ENCODE data around the gene MAML2. TPM values are rescaled to one million over a fixed set of nuclear protein-coding genes. Genes with fewer than 3 reads are reported as not detected.

MAML2 gene
- total and polyA plus RNA-seq, 7 donors = 2.8 to 20.7 (median 11.8) TPM

DNA sequence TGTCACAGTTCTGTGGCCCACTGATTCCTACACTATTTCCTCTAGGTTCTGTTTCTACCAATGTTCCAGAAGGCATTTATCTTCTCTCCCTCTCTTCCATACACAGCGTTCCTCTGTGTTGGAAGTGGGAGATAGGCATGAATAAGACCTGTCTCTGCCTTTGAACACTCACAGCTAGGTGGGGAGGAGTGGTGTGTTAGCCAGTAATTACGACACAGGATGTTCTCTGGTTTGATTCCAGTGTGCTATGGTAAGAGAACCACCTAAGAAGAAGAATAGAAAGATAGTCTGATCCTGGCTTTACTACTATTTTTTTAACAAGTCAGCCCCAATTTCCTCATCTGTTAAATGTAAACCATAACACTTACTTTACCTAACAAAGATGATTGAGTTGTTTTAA, 218.8 kb downstream of the MAML2 start:
- no peaks in the 10 kb centered on the region for H3K27me3 ChIP-seq
- peaks cover 0 to 10% (median 3%) of the 10 kb centered on the region in 4 donors for H3K4me1 ChIP-seq
- H3K9me3 ChIP-seq = no peaks in the 10 kb centered on the region
- no peak overlapping the region for H3K4me3 ChIP-seq
- 91 to 92% methylated on average over 2 of the region's 2 CpGs for WGBS, 2 donors
- no peaks in the 10 kb centered on the region for H3K36me3 ChIP-seq
- intact Hi-C loops (cut with DNase I) = no loop called here
- no peak overlapping the region for H3K27ac ChIP-seq
- no peak for DNase-seq
- no peak for TF ChIP-seq POLR2AphosphoS5 (IDR thresholded peaks at IDR 0.05)
- TF ChIP-seq, protein P1, sequence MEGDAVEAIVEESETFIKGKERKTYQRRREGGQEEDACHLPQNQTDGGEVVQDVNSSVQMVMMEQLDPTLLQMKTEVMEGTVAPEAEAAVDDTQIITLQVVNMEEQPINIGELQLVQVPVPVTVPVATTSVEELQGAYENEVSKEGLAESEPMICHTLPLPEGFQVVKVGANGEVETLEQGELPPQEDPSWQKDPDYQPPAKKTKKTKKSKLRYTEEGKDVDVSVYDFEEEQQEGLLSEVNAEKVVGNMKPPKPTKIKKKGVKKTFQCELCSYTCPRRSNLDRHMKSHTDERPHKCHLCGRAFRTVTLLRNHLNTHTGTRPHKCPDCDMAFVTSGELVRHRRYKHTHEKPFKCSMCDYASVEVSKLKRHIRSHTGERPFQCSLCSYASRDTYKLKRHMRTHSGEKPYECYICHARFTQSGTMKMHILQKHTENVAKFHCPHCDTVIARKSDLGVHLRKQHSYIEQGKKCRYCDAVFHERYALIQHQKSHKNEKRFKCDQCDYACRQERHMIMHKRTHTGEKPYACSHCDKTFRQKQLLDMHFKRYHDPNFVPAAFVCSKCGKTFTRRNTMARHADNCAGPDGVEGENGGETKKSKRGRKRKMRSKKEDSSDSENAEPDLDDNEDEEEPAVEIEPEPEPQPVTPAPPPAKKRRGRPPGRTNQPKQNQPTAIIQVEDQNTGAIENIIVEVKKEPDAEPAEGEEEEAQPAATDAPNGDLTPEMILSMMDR (IDR thresholded peaks at IDR 0.05) = no peak
- TF ChIP-seq EP300 (IDR thresholded peaks at IDR 0.05) = no peak
- TF ChIP-seq POLR2A (IDR thresholded peaks at IDR 0.05) = no peak

DNA sequence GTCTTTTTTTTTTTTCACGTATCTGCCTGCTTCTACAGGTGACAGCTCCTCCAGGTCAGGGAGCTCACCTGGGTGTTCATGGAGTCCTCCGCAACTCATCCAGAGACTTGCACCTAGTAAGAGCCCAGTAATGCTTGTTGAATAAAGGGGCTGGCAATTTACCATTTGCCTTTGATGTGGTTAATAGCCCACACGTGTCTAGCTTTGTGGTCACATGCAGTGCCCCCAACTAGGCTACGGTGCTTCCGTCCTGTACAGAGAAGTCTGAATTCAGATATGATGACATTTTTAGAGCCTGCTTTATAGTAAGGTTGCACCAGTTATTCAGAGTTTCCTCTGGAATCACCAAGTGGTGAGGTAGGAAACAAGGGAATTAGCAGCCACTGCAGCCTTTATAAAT, 219.7 kb downstream of the MAML2 start:
- Histone ChIP-seq H3K9me3 (no peaks in the 10 kb centered on the region), H3K27me3 (no peaks in the 10 kb centered on the region), H3K4me1 (peaks cover 0 to 10% (median 3%) of the 10 kb centered on the region in 4 donors), H3K4me3 (no peak overlapping the region), H3K27ac (no peak overlapping the region), H3K36me3 (no peaks in the 10 kb centered on the region)
- no peak for TF ChIP-seq POLR2AphosphoS5 (IDR thresholded peaks at IDR 0.05)
- no peak for TF ChIP-seq POLR2A (IDR thresholded peaks at IDR 0.05)
- TF ChIP-seq, protein P1 (IDR thresholded peaks at IDR 0.05) = no peak
- no peak for TF ChIP-seq EP300 (IDR thresholded peaks at IDR 0.05)
- DNase-seq = no peak
- WGBS, 2 donors = 74 to 90% methylated on average over 5 of the region's 5 CpGs
- intact Hi-C loops (cut with DNase I) = no loop called here

GRCh38 chr11:96122601-96123074, 220.4 kb downstream of the MAML2 start:
- no peak for DNase-seq
- Histone ChIP-seq H3K4me1 (peaks cover 0 to 4% (median 1%) of the 10 kb centered on the region in 4 donors), H3K4me3 (no peak overlapping the region), H3K9me3 (no peaks in the 10 kb centered on the region), H3K36me3 (no peaks in the 10 kb centered on the region), H3K27ac (no peak overlapping the region), H3K27me3 (no peaks in the 10 kb centered on the region)
- TF ChIP-seq POLR2AphosphoS5 (IDR thresholded peaks at IDR 0.05) (no peak), EP300 (IDR thresholded peaks at IDR 0.05) (no peak), POLR2A (IDR thresholded peaks at IDR 0.05) (no peak)
- TF ChIP-seq, protein P1 (IDR thresholded peaks at IDR 0.05) = no peak
- 81 to 83% methylated on average over 2 of the region's 2 CpGs for WGBS, 2 donors
- intact Hi-C loops (cut with DNase I) = no loop called here

DNA sequence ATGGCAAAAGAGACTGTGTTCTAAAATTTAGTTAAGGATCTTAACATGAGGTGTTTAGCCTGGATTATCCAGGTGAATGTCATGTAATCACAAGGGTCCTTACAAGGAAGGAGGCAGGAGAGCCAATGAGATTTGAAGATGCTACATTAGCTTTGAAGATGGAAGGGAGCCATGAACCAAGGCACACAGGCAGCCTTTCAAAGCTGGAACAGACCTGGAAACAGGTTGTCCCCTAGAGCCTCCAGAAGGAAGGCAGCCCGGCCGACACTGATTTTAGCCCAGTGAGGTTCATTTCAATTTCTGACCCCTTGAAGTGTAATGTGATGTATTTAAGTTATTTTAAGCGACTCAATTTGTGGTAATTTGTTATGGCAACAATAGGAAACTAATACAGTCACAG, 223.8 kb downstream of the MAML2 start:
- 64 to 83% methylated on average over 3 of the region's 3 CpGs for WGBS, 2 donors
- peaks cover 0 to 11% (median 10%) of the 10 kb centered on the region in 4 donors for H3K4me1 ChIP-seq
- H3K9me3 ChIP-seq = no peaks in the 10 kb centered on the region
- no peaks in the 10 kb centered on the region for H3K27me3 ChIP-seq
- intact Hi-C loops (cut with DNase I) = loop anchor here (10.0 kb wide), 1 partner anchor 76 kb away; no protein-coding TSS in a partner anchor
- no peak for TF ChIP-seq POLR2AphosphoS5 (IDR thresholded peaks at IDR 0.05)
- H3K36me3 ChIP-seq = no peaks in the 10 kb centered on the region
- H3K27ac ChIP-seq = no peak overlapping the region
- DNase-seq = no peak
- H3K4me3 ChIP-seq = no peak overlapping the region

DNA sequence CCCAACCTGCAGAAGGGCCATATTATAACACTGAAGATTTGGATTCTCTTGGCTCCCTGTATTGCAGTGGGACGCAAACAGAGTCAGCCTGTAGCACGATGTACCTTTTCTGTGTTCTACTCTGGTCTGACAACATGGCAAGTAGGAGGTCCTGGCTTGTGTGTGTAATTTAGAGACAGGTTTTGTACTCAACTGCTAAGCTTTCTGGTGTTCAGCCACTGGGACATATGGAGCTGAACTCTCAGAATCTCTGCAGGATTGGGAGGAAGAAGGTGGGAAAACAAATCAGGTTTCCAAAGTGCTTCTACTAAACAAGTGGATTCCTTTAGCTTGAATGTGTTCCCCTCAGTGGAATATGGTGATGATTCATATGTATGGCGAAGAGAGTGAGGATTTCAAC, 226.6 kb downstream of the MAML2 start:
- DNase-seq = no peak
- no peaks in the 10 kb centered on the region for H3K27me3 ChIP-seq
- TF ChIP-seq, protein P1 (IDR thresholded peaks at IDR 0.05) = no peak
- TF ChIP-seq POLR2AphosphoS5 (IDR thresholded peaks at IDR 0.05) (no peak), EP300 (IDR thresholded peaks at IDR 0.05) (no peak), POLR2A (IDR thresholded peaks at IDR 0.05) (no peak)

More for the DNA sequence above, 226.6 kb downstream of the MAML2 start:
- no peaks in the 10 kb centered on the region for H3K9me3 ChIP-seq
- H3K4me3 ChIP-seq = no peak overlapping the region
- no peak overlapping the region for H3K27ac ChIP-seq
- H3K36me3 ChIP-seq = no peaks in the 10 kb centered on the region
- WGBS, 2 donors = 97% methylated on average over 3 of the region's 3 CpGs
- peaks cover 0 to 33% (median 29%) of the 10 kb centered on the region in 4 donors for H3K4me1 ChIP-seq
- intact Hi-C loops (cut with DNase I) = loop anchor here (10.0 kb wide), 1 partner anchor 78 kb away; no protein-coding TSS in a partner anchor
